GM18499 (cell line): Measurements from ENCODE around the gene PPP4R3B.

Experiments used
- ATAC-seq: cut with Tn5 transposase; IDR thresholded peaks from one replicate; pipeline ENCODE4 v1.9.1; 2021; ENCODE audit warnings: moderate number of reproducible peaks; ENCODE audit not compliant: insufficient read depth, unreplicated experiment

PPP4R3B gene

GRCh38 chr2:55617175-55618024 lies at the start of gene PPP4R3B:
Gene PPP4R3B (minus strand): TSS chr2:55617622. CDS start chr2:55617285, 337 bp downstream.
- ATAC-seq: peak; percentile 61

GRCh38 chr2:55653255-55653654 lies 35.8 kb upstream of the PPP4R3B start:
- ATAC-seq: no peak

GRCh38 chr2:55649211-55649610 lies 31.8 kb upstream of the PPP4R3B start:
- no peak for ATAC-seq

GRCh38 chr2:55636831-55637230 lies 19.4 kb upstream of the PPP4R3B start:
- ATAC-seq: no peak

- no peak for ATAC-seq
These were observed 11.5 kb upstream of the PPP4R3B start for GRCh38 chr2:55628931-55629330.

- ATAC-seq: no peak
These were observed 10.5 kb upstream of the PPP4R3B start for GRCh38 chr2:55627915-55628314.

GRCh38 chr2:55621802-55622201 lies 4.4 kb upstream of the PPP4R3B start:
- no peak for ATAC-seq

GRCh38 chr2:55620123-55620779 lies 2.8 kb upstream of the PPP4R3B start:
- no peak for ATAC-seq

GRCh38 chr2:55618275-55619055 lies 1.0 kb upstream of the PPP4R3B start:
- ATAC-seq: peak; percentile 32

- ATAC-seq: no peak
These were observed 528 bp upstream of the PPP4R3B start for GRCh38 chr2:55618025-55618274.

GRCh38 chr2:55616551-55617174 lies 759 bp downstream of the PPP4R3B start:
- no peak for ATAC-seq

GRCh38 chr2:55611997-55612396 lies 5.4 kb downstream of the PPP4R3B start:
- no peak for ATAC-seq

GRCh38 chr2:55610954-55611743 lies 6.3 kb downstream of the PPP4R3B start:
- no peak for ATAC-seq

- ATAC-seq: no peak
These were observed 7.4 kb downstream of the PPP4R3B start for GRCh38 chr2:55609938-55610578.

- ATAC-seq: no peak
These were observed 8.1 kb downstream of the PPP4R3B start for GRCh38 chr2:55609193-55609794.

GRCh38 chr2:55607717-55608116 lies 9.7 kb downstream of the PPP4R3B start:
- no peak for ATAC-seq

- ATAC-seq: no peak
These were observed 13.3 kb downstream of the PPP4R3B start for GRCh38 chr2:55604027-55604565.

- ATAC-seq: no peak
These were observed 15.6 kb downstream of the PPP4R3B start for GRCh38 chr2:55601849-55602248.
